GM12864 (cell line): ENCODE data around the gene TRIM9.

Experiments
- DNase-seq: peaks from one replicate; pipeline ENCODE4 v3.0.0-alpha.2; 2011; ENCODE audit warnings: low read depth
- H3K4me3 ChIP-seq: 2 replicates; pipeline ENCODE4 v1.5.1; 2011; ENCODE audit warnings: mild to moderate bottlenecking, low read depth, low read length, control low read depth
- TF ChIP-seq, protein P1 (sequence below): IDR thresholded peaks from 2 replicates; pipeline ENCODE4 v1.5.1; 2011; ENCODE audit warnings: low read depth, mild to moderate bottlenecking, moderate library complexity, low read length, control low read depth, inconsistent platforms; ENCODE audit errors: missing control alignments

TRIM9 gene

GRCh38 chr14:51094282-51094821 is 553 bp downstream of the TRIM9 start:
- TF ChIP-seq, protein P1, sequence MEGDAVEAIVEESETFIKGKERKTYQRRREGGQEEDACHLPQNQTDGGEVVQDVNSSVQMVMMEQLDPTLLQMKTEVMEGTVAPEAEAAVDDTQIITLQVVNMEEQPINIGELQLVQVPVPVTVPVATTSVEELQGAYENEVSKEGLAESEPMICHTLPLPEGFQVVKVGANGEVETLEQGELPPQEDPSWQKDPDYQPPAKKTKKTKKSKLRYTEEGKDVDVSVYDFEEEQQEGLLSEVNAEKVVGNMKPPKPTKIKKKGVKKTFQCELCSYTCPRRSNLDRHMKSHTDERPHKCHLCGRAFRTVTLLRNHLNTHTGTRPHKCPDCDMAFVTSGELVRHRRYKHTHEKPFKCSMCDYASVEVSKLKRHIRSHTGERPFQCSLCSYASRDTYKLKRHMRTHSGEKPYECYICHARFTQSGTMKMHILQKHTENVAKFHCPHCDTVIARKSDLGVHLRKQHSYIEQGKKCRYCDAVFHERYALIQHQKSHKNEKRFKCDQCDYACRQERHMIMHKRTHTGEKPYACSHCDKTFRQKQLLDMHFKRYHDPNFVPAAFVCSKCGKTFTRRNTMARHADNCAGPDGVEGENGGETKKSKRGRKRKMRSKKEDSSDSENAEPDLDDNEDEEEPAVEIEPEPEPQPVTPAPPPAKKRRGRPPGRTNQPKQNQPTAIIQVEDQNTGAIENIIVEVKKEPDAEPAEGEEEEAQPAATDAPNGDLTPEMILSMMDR: no peak
- peak overlapping the region; percentile 84 for H3K4me3 ChIP-seq
- no peak for DNase-seq

DNA sequence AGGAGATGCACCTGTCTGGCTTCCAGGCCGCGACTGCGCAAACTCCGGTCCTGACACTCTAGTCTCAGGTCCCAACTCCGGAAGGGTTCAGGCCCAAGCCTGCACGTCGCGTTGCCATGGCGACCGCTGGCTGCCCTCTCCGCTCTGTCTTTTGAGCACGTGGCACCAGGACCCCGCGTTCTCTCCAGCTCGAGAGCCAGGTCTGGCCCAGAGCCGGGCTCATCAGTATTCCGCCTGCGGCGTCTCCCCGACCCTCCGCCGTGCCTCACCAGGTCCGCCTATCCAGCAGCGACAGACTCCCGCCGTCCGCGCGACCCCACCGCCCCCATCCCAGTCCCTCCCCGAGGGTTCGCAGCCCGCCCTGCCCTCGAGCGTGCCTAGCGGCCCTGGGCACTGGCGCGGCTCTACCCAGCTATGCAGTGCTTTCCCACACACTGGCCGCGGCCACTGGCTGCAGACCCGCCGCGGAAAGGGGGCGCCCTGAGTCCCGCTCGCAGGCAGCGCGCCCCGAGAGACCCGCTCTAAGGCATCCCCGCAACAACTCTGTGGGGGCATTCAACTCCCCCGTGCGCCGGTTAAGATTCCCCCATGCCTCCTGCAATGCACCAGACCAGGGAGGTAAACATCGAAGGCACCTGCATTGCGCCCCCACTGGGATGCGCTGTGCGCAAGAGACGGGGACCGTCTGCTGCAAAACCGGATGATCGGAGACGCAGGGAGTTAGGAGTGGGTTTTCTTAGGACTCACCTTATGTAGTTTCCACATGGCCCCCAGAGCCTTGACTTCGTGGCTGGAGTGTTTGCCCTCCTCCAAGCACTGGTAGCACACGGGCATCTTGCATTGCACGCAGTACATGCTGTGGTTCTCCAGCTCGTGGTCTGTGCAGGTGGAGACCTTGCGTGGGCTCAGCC is 1.3 kb downstream of the TRIM9 start:
- TF ChIP-seq, protein P1: peak; percentile 69
- peak overlapping the region; percentile 84 for H3K4me3 ChIP-seq

GRCh38 chr14:51092965-51093364 is 1.9 kb downstream of the TRIM9 start:
- DNase-seq: no peak
- TF ChIP-seq, protein P1: no peak
- no peak overlapping the region for H3K4me3 ChIP-seq

More for the DNA sequence above, 1.3 kb downstream of the TRIM9 start:
- peak; percentile 19 for DNase-seq

- no peak overlapping the region for H3K4me3 ChIP-seq
- TF ChIP-seq, protein P1: no peak
- DNase-seq: no peak
These were observed 5.6 kb downstream of the TRIM9 start for GRCh38 chr14:51089278-51089677.

DNA sequence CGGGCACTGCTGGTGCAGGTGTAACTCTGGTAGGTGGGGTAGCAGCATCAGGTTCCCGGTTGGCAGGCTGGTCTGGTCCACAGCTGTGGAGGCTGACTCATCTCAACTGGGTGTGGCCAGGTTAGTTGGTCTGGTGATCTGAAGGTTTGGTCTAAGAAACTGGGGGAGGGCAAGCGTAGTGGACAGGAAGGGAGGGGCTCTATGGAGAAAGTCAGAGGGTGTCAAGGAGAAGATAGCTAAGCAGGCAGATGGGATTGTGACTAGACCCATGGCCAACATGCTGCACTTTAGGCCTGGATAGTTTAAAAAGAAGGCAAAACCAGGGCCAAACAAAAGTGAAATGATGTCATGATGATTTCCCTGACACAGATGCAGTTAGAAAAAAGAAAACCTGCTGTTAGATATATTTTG is 7.9 kb downstream of the TRIM9 start:
- H3K4me3 ChIP-seq: no peak overlapping the region
- DNase-seq: no peak
- TF ChIP-seq, protein P1: no peak

DNA sequence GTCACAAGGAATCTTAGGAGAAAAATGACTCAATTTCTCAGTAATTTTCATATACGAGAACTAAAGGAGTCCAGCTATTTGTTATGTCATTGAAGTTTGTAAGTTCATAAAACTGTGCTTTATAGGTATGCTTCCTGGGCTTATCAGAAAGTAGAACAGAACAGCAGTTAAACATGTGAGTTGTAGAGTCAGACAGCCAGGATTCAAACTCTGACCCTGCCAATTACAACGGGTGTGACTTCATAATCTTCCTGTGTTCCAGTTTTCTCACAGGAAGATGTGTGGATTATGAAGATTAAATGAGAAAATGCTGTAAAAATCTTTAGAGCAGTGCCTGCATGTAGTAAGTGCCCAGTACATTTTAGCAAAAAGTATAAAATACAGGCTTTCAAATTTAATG is 8.9 kb downstream of the TRIM9 start:
- TF ChIP-seq, protein P1: no peak
- DNase-seq: no peak

More for the DNA sequence above, 8.9 kb downstream of the TRIM9 start:
- no peak overlapping the region for H3K4me3 ChIP-seq
